Spleen (tissue), 7 donors: Measurements from ENCODE around the gene USP17L19.
"Not testable (repeated sequence)": the region's sequence is repeated elsewhere in the genome, so short reads cannot be mapped to it uniquely, and the experiment has no call there.

Source experiments
- CTCF ChIP-seq, 11 experiments: fragments of 200-600 bp in 7 of 11; fragments of 450-650 bp in 4 of 11; sonication (generic) in 4 of 11; IDR thresholded peaks in 8 of 11; conservative IDR thresholded peaks in 3 of 11; 1 replicate in 7 of 11; 2 replicates in 4 of 11; pipeline versions ENCODE4 v1.4.0 to v1.8.0; 2016 to 2021; ENCODE audit warnings: antibody characterized with exemption in 11 of 11, inconsistent platforms in 4 of 11, mild to moderate bottlenecking in 1 of 11
- POLR2AphosphoS5 ChIP-seq, 3 donors: sonication (generic); formaldehyde crosslinking; IDR thresholded peaks; one replicate each; pipeline ENCODE4 v1.5.1; 2017; ENCODE audit warnings: antibody characterized with exemption in 3 of 3
- donor health status: DM: no; HTN: no; CAD: no; lungs with moderate emphysema.
- donor health status: DM: no; HTN: no; CAD: no.
- donor health status: DM: no; HTN: no; CAD: no.

GRCh38 chr4:9210357-9210756 lies 42.8 kb upstream of the USP17L19 start, which contains the start of gene USP17L10:
- not testable (repeated sequence) for TF ChIP-seq CTCF (IDR thresholded peaks at IDR 0.05 in 8 of 11, conservative IDR thresholded peaks at IDR 0.05 in 3 of 11); POLR2AphosphoS5 (IDR thresholded peaks at IDR 0.05)
